Gastrocnemius medialis (tissue), 4 donors: ENCODE results near the gene C1GALT1. TPM values are rescaled to one million over a fixed set of nuclear protein-coding genes. Genes with fewer than 3 reads are reported as not detected.

Experiments used
- ATAC-seq, 2 donors: fragments of 150-250 bp; one replicate each; pipeline ENCODE4 v1.9.1; 2016
- DNase-seq, 2 donors: peaks; one replicate each; pipeline ENCODE4 v3.0.0-alpha.2; 2019
- H3K27ac ChIP-seq, 4 donors: fragments of 200-600 bp; sonication (generic); 1 replicate in 1 of 4; 2 replicates in 3 of 4; pipeline ENCODE4 v1.5.1; 2016 to 2018; ENCODE audit warnings: mild to moderate bottlenecking in 2 of 4, moderate library complexity in 1 of 4
- H3K27me3 ChIP-seq, 3 donors: fragments of 200-600 bp; sonication (generic) in 2 of 3; 1 replicate in 1 of 3; 2 replicates in 2 of 3; pipeline versions ENCODE4 v1.5.1 to v1.6.0; 2016 to 2019; ENCODE audit warnings: mild to moderate bottlenecking in 1 of 3, moderate library complexity in 1 of 3
- H3K36me3 ChIP-seq, 2 donors: fragments of 200-600 bp; sonication (generic) in 1 of 2; one replicate each; pipeline ENCODE4 v1.5.1; 2017 to 2018
- H3K4me1 ChIP-seq, 2 donors: fragments of 200-600 bp; sonication (generic) in 1 of 2; one replicate each; pipeline ENCODE4 v1.5.1; 2016 to 2017; ENCODE audit warnings: mild to moderate bottlenecking in 2 of 2
- H3K4me3 ChIP-seq, 4 donors: fragments of 200-600 bp; sonication (generic) in 3 of 4; 1 replicate in 1 of 4; 2 replicates in 3 of 4; pipeline ENCODE4 v1.5.1; 2016 to 2019; ENCODE audit warnings: mild to moderate bottlenecking in 2 of 4
- H3K9me3 ChIP-seq, 3 donors: fragments of 200-600 bp; sonication (generic) in 2 of 3; 1 replicate in 1 of 3; 2 replicates in 2 of 3; pipeline ENCODE4 v1.5.1; 2016 to 2019
- POLR2A ChIP-seq, 2 donors: fragments of 450-650 bp; IDR thresholded peaks; one replicate each; pipeline ENCODE4 v1.6.1; 2017; ENCODE audit warnings: antibody characterized with exemption in 2 of 2, mild to moderate bottlenecking in 2 of 2, moderate library complexity in 2 of 2
- in situ Hi-C, 4 donors: fragments of 200-750 bp; cut with MboI; loops; one replicate each; pipeline versions ENCODE4 v1.15.0 to v1.8.0; 2017; ENCODE audit warnings: low sequenced_read_pairs in 4 of 4
- intact Hi-C: fragments of 100-400 bp; cut with DNase I; formaldehyde crosslinking; loops from one replicate; pipeline ENCODE4 v1.15.1; 2023; ENCODE audit warnings: low total_unique reads
- total RNA-seq, 4 donors: library from RNA; depleted of rRNA; stranded (reverse); fragments of >200 nt; gene quantifications; one replicate each; pipeline versions ENCODE4 v1.1.0 to v1.2.3, GENCODE V29; 2016
- TF ChIP-seq, protein P1 (sequence below), 5 experiments: fragments of 450-650 bp in 3 of 5; fragments of 200-600 bp in 2 of 5; sonication (generic) in 2 of 5; IDR thresholded peaks in 4 of 5; conservative IDR thresholded peaks in 1 of 5; 1 replicate in 4 of 5; 2 replicates in 1 of 5; pipeline ENCODE4 v1.5.1; 2016 to 2019; ENCODE audit warnings: antibody characterized with exemption in 5 of 5, mild to moderate bottlenecking in 3 of 5, moderate library complexity in 3 of 5

C1GALT1 gene
- total RNA-seq, 4 donors from 2014 or later: 16.1 to 40.8 (median 27.5) TPM

GRCh38 chr7:7214398-7215347, 32.3 kb downstream of the C1GALT1 start:
- Histone ChIP-seq H3K9me3 (no peaks in the 10 kb centered on the region), H3K27me3 (no peaks in the 10 kb centered on the region), H3K36me3 (no peaks in the 10 kb centered on the region), H3K4me3 (no peak overlapping the region), H3K27ac (no peak overlapping the region), H3K4me1 (no peaks in the 10 kb centered on the region)
- ATAC-seq (no peak), DNase-seq (no peak)
- no peak for TF ChIP-seq POLR2A (IDR thresholded peaks at IDR 0.05)
- TF ChIP-seq, protein P1, sequence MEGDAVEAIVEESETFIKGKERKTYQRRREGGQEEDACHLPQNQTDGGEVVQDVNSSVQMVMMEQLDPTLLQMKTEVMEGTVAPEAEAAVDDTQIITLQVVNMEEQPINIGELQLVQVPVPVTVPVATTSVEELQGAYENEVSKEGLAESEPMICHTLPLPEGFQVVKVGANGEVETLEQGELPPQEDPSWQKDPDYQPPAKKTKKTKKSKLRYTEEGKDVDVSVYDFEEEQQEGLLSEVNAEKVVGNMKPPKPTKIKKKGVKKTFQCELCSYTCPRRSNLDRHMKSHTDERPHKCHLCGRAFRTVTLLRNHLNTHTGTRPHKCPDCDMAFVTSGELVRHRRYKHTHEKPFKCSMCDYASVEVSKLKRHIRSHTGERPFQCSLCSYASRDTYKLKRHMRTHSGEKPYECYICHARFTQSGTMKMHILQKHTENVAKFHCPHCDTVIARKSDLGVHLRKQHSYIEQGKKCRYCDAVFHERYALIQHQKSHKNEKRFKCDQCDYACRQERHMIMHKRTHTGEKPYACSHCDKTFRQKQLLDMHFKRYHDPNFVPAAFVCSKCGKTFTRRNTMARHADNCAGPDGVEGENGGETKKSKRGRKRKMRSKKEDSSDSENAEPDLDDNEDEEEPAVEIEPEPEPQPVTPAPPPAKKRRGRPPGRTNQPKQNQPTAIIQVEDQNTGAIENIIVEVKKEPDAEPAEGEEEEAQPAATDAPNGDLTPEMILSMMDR (IDR thresholded peaks at IDR 0.05 in 4 of 5, conservative IDR thresholded peaks at IDR 0.05 in 1 of 5): no peak
- intact Hi-C loops (no loop called here), in situ Hi-C loops (no loop called here)

GRCh38 chr7:7216279-7216678, 33.9 kb downstream of the C1GALT1 start:
- no peaks in the 10 kb centered on the region for H3K9me3 ChIP-seq
- intact Hi-C loops: no loop called here
- no peak overlapping the region for H3K4me3 ChIP-seq
- no peak overlapping the region for H3K27ac ChIP-seq
- no peaks in the 10 kb centered on the region for H3K27me3 ChIP-seq
- H3K4me1 ChIP-seq: no peaks in the 10 kb centered on the region
- no peak for DNase-seq
- in situ Hi-C loops: no loop called here
- TF ChIP-seq, protein P1 (IDR thresholded peaks at IDR 0.05 in 4 of 5, conservative IDR thresholded peaks at IDR 0.05 in 1 of 5): no peak
- TF ChIP-seq POLR2A (IDR thresholded peaks at IDR 0.05): no peak
- H3K36me3 ChIP-seq: no peaks in the 10 kb centered on the region
- no peak for ATAC-seq

DNA sequence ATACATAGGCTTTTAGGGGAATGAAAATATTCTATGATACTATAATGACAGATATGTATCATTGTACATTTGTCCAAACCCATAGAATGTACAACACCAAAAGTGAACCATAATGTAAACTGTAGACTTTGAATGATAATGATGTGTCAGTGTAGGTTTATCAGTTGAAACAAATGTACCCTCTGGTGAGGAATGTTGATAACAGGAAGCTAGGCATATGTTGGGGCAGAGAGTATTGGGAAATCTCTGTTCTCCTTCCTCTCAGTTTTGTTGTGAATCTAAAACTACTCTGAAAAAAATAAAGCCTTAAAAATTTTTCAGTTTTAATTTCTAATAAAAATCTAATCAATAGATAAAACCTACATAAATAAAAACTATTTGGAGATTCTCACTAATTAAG, 36.9 kb downstream of the C1GALT1 start:
- DNase-seq (no peak), ATAC-seq (no peak)
- Histone ChIP-seq H3K4me1 (peaks cover 0 to 5% of the 10 kb centered on the region in 2 donors), H3K27ac (no peak overlapping the region), H3K9me3 (no peaks in the 10 kb centered on the region), H3K27me3 (no peaks in the 10 kb centered on the region), H3K36me3 (no peaks in the 10 kb centered on the region), H3K4me3 (no peak overlapping the region)
- intact Hi-C loops (no loop called here), in situ Hi-C loops (no loop called here)
- TF ChIP-seq, protein P1 (IDR thresholded peaks at IDR 0.05 in 4 of 5, conservative IDR thresholded peaks at IDR 0.05 in 1 of 5): no peak
- no peak for TF ChIP-seq POLR2A (IDR thresholded peaks at IDR 0.05)

GRCh38 chr7:7220821-7221220, 38.5 kb downstream of the C1GALT1 start:
- ATAC-seq: no peak
- Histone ChIP-seq H3K27me3 (no peaks in the 10 kb centered on the region), H3K4me1 (peaks cover 0 to 5% of the 10 kb centered on the region in 2 donors), H3K9me3 (no peaks in the 10 kb centered on the region), H3K27ac (no peak overlapping the region), H3K4me3 (no peak overlapping the region), H3K36me3 (no peaks in the 10 kb centered on the region)
- intact Hi-C loops (no loop called here), in situ Hi-C loops (no loop called here)
- DNase-seq: no peak
- no peak for TF ChIP-seq POLR2A (IDR thresholded peaks at IDR 0.05)
- TF ChIP-seq, protein P1 (IDR thresholded peaks at IDR 0.05 in 4 of 5, conservative IDR thresholded peaks at IDR 0.05 in 1 of 5): no peak
